Activated naive CD8-positive, alpha-beta T cell treated with anti-CD3 and anti-CD28 coated beads, Interleukin-2, amount 50 U/mL, for 24 hours (primary cell): ENCODE measurements around the gene CDH12.

ENCODE experiments used
- ATAC-seq: fragments of 150-1000 bp; cut with Tn5 transposase; one replicate; pipeline ENCODE4 v1.10.0; 2021
- DNase-seq: peaks from one replicate; pipeline ENCODE4 v3.0.0; 2021
- H3K27ac Mint-ChIP-seq: one replicate; pipeline ENCODE4 v1.8.0; 2021; ENCODE audit warnings: mild to moderate bottlenecking, mixed read lengths
- H3K27me3 Mint-ChIP-seq: one replicate; pipeline ENCODE4 v1.8.0; 2021; ENCODE audit warnings: mixed read lengths
- H3K36me3 Mint-ChIP-seq: one replicate; pipeline ENCODE4 v1.8.0; 2021; ENCODE audit warnings: low read depth, mixed read lengths
- H3K4me1 Mint-ChIP-seq: one replicate; pipeline ENCODE4 v1.8.0; 2021; ENCODE audit warnings: mixed read lengths
- H3K4me3 Mint-ChIP-seq: one replicate; pipeline ENCODE4 v1.8.0; 2021; ENCODE audit warnings: mild to moderate bottlenecking, moderate library complexity, mixed read lengths
- H3K9me3 Mint-ChIP-seq: one replicate; pipeline ENCODE4 v1.8.0; 2021; ENCODE audit warnings: mixed read lengths

The CDH12 gene

GRCh38 chr5:22598796-22599195 is 254.3 kb downstream of the CDH12 start:
- H3K9me3 Mint-ChIP-seq = peaks cover 10% of the 10 kb centered on the region
- no peaks in the 10 kb centered on the region for H3K4me1 Mint-ChIP-seq
- no peak overlapping the region for H3K4me3 Mint-ChIP-seq
- ATAC-seq (no peak), DNase-seq (no peak)
- H3K27me3 Mint-ChIP-seq = no peaks in the 10 kb centered on the region
- no peak overlapping the region for H3K27ac Mint-ChIP-seq
- no peaks in the 10 kb centered on the region for H3K36me3 Mint-ChIP-seq

GRCh38 chr5:22596404-22596970 is 256.7 kb downstream of the CDH12 start:
- H3K27me3 Mint-ChIP-seq = no peaks in the 10 kb centered on the region
- no peak for ATAC-seq
- H3K27ac Mint-ChIP-seq = no peak overlapping the region
- no peaks in the 10 kb centered on the region for H3K36me3 Mint-ChIP-seq
- H3K9me3 Mint-ChIP-seq = peaks cover 10% of the 10 kb centered on the region
- DNase-seq = no peak
- H3K4me1 Mint-ChIP-seq = no peaks in the 10 kb centered on the region
- no peak overlapping the region for H3K4me3 Mint-ChIP-seq

GRCh38 chr5:22594491-22594890 is 258.7 kb downstream of the CDH12 start:
- Mint-ChIP-seq H3K9me3 (peaks cover 13% of the 10 kb centered on the region), H3K36me3 (no peaks in the 10 kb centered on the region), H3K4me3 (no peak overlapping the region), H3K27me3 (no peaks in the 10 kb centered on the region), H3K4me1 (no peaks in the 10 kb centered on the region), H3K27ac (no peak overlapping the region)
- ATAC-seq (no peak), DNase-seq (no peak)

GRCh38 chr5:22593592-22593991 is 259.6 kb downstream of the CDH12 start:
- Mint-ChIP-seq H3K36me3 (no peaks in the 10 kb centered on the region), H3K27me3 (no peaks in the 10 kb centered on the region), H3K4me1 (no peaks in the 10 kb centered on the region), H3K4me3 (no peak overlapping the region), H3K9me3 (peaks cover 15% of the 10 kb centered on the region), H3K27ac (no peak overlapping the region)
- no peak for ATAC-seq
- no peak for DNase-seq

- ATAC-seq = no peak
- no peak for DNase-seq
- Mint-ChIP-seq H3K36me3 (no peaks in the 10 kb centered on the region), H3K4me1 (no peaks in the 10 kb centered on the region), H3K27me3 (no peaks in the 10 kb centered on the region), H3K27ac (no peak overlapping the region), H3K4me3 (no peak overlapping the region), H3K9me3 (peaks cover 9% of the 10 kb centered on the region)
These were observed 261.7 kb downstream of the CDH12 start for GRCh38 chr5:22591461-22591860.

GRCh38 chr5:22590677-22591268 is 262.4 kb downstream of the CDH12 start:
- H3K27ac Mint-ChIP-seq = no peak overlapping the region

GRCh38 chr5:22577711-22578110 is 275.4 kb downstream of the CDH12 start:
- no peaks in the 10 kb centered on the region for H3K27me3 Mint-ChIP-seq
- DNase-seq = no peak
- H3K4me1 Mint-ChIP-seq = no peaks in the 10 kb centered on the region
- H3K9me3 Mint-ChIP-seq = peaks cover 10% of the 10 kb centered on the region
- H3K4me3 Mint-ChIP-seq = no peak overlapping the region
- no peak overlapping the region for H3K27ac Mint-ChIP-seq
- no peaks in the 10 kb centered on the region for H3K36me3 Mint-ChIP-seq
- no peak for ATAC-seq

More at GRCh38 chr5:22590677-22591268, 262.4 kb downstream of the CDH12 start:
- Mint-ChIP-seq H3K27me3 (no peaks in the 10 kb centered on the region), H3K4me3 (no peak overlapping the region), H3K4me1 (no peaks in the 10 kb centered on the region), H3K36me3 (no peaks in the 10 kb centered on the region), H3K9me3 (peaks cover 9% of the 10 kb centered on the region)
- no peak for ATAC-seq
- no peak for DNase-seq

- no peaks in the 10 kb centered on the region for H3K36me3 Mint-ChIP-seq
- no peaks in the 10 kb centered on the region for H3K4me1 Mint-ChIP-seq
- no peaks in the 10 kb centered on the region for H3K27me3 Mint-ChIP-seq
- DNase-seq (no peak), ATAC-seq (no peak)
- peaks cover 10% of the 10 kb centered on the region for H3K9me3 Mint-ChIP-seq
- H3K27ac Mint-ChIP-seq = no peak overlapping the region
- no peak overlapping the region for H3K4me3 Mint-ChIP-seq
These were observed 276.1 kb downstream of the CDH12 start for GRCh38 chr5:22577006-22577405.

GRCh38 chr5:22572941-22573340 is 280.2 kb downstream of the CDH12 start:
- Mint-ChIP-seq H3K27ac (no peak overlapping the region), H3K27me3 (no peaks in the 10 kb centered on the region), H3K36me3 (no peaks in the 10 kb centered on the region), H3K9me3 (peaks cover 24% of the 10 kb centered on the region), H3K4me3 (no peak overlapping the region), H3K4me1 (no peaks in the 10 kb centered on the region)
- DNase-seq = no peak
- ATAC-seq = no peak

GRCh38 chr5:22567983-22568382 is 285.2 kb downstream of the CDH12 start:
- Mint-ChIP-seq H3K27ac (no peak overlapping the region), H3K27me3 (no peaks in the 10 kb centered on the region), H3K4me3 (no peak overlapping the region), H3K36me3 (no peaks in the 10 kb centered on the region), H3K9me3 (peaks cover 29% of the 10 kb centered on the region), H3K4me1 (no peaks in the 10 kb centered on the region)
- no peak for DNase-seq
- no peak for ATAC-seq

- no peak for DNase-seq
- Mint-ChIP-seq H3K36me3 (no peaks in the 10 kb centered on the region), H3K27me3 (no peaks in the 10 kb centered on the region), H3K4me3 (no peak overlapping the region), H3K27ac (no peak overlapping the region), H3K4me1 (no peaks in the 10 kb centered on the region), H3K9me3 (peaks cover 21% of the 10 kb centered on the region)
- ATAC-seq = no peak
These were observed 293.0 kb downstream of the CDH12 start for GRCh38 chr5:22560147-22560546.

- H3K36me3 Mint-ChIP-seq = no peaks in the 10 kb centered on the region
- H3K27ac Mint-ChIP-seq = no peak overlapping the region
- DNase-seq (no peak), ATAC-seq (no peak)
- H3K27me3 Mint-ChIP-seq = no peaks in the 10 kb centered on the region
- H3K4me3 Mint-ChIP-seq = no peak overlapping the region
- peaks cover 20% of the 10 kb centered on the region for H3K9me3 Mint-ChIP-seq
- H3K4me1 Mint-ChIP-seq = no peaks in the 10 kb centered on the region
These were observed 295.9 kb downstream of the CDH12 start for GRCh38 chr5:22557251-22557650.

GRCh38 chr5:22554475-22554874 is 298.7 kb downstream of the CDH12 start:
- H3K4me1 Mint-ChIP-seq = no peaks in the 10 kb centered on the region
- H3K4me3 Mint-ChIP-seq = no peak overlapping the region
- ATAC-seq = no peak
- H3K27me3 Mint-ChIP-seq = no peaks in the 10 kb centered on the region
- no peaks in the 10 kb centered on the region for H3K36me3 Mint-ChIP-seq
- no peak overlapping the region for H3K27ac Mint-ChIP-seq
- DNase-seq = no peak
- peaks cover 29% of the 10 kb centered on the region for H3K9me3 Mint-ChIP-seq

GRCh38 chr5:22549876-22550671 is 303.1 kb downstream of the CDH12 start:
- Mint-ChIP-seq H3K4me1 (no peaks in the 10 kb centered on the region), H3K4me3 (no peak overlapping the region), H3K27ac (no peak overlapping the region), H3K27me3 (no peaks in the 10 kb centered on the region), H3K9me3 (peaks cover 25% of the 10 kb centered on the region), H3K36me3 (no peaks in the 10 kb centered on the region)
- ATAC-seq (no peak), DNase-seq (no peak)

- ATAC-seq = no peak
These were observed 310.8 kb downstream of the CDH12 start for GRCh38 chr5:22542340-22542739.

More at GRCh38 chr5:22542340-22542739, 310.8 kb downstream of the CDH12 start:
- Mint-ChIP-seq H3K9me3 (peaks cover 9% of the 10 kb centered on the region), H3K4me3 (no peak overlapping the region), H3K27me3 (no peaks in the 10 kb centered on the region), H3K4me1 (no peaks in the 10 kb centered on the region), H3K27ac (no peak overlapping the region), H3K36me3 (no peaks in the 10 kb centered on the region)
- DNase-seq = no peak
